ENCODE data around the gene ERBB4.

- TF ChIP-seq, protein P1, sequence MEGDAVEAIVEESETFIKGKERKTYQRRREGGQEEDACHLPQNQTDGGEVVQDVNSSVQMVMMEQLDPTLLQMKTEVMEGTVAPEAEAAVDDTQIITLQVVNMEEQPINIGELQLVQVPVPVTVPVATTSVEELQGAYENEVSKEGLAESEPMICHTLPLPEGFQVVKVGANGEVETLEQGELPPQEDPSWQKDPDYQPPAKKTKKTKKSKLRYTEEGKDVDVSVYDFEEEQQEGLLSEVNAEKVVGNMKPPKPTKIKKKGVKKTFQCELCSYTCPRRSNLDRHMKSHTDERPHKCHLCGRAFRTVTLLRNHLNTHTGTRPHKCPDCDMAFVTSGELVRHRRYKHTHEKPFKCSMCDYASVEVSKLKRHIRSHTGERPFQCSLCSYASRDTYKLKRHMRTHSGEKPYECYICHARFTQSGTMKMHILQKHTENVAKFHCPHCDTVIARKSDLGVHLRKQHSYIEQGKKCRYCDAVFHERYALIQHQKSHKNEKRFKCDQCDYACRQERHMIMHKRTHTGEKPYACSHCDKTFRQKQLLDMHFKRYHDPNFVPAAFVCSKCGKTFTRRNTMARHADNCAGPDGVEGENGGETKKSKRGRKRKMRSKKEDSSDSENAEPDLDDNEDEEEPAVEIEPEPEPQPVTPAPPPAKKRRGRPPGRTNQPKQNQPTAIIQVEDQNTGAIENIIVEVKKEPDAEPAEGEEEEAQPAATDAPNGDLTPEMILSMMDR (IDR thresholded peaks at IDR 0.05 in 4 of 5, conservative IDR thresholded peaks at IDR 0.05 in 1 of 5), result no peak
- TF ChIP-seq POLR2A (IDR thresholded peaks at IDR 0.05), result no peak
Measured at GRCh38 chr2:211963969-211964368, 574.6 kb downstream of the ERBB4 start.

Measured in gastrocnemius medialis (tissue), 4 donors.